ENCODE data around the gene ARHGEF18. TPM values are rescaled to one million over a fixed set of nuclear protein-coding genes. Genes with fewer than 3 reads are reported as not detected.
A peak's percentile ranks its signal among the peaks of the same experiment; 100 is the strongest.

ARHGEF18 gene
- total RNA-seq, 6 donors from 2014 or later = 56.1 to 106 (median 66.0) TPM

GRCh38 chr19:7372810-7373209 is 24.1 kb downstream of the ARHGEF18 start:
- Histone ChIP-seq H3K27ac (no peak overlapping the region), H3K27me3 (no peaks in the 10 kb centered on the region), H3K9me3 (no peaks in the 10 kb centered on the region), H3K4me1 (no peaks in the 10 kb centered on the region), H3K36me3 (no peaks in the 10 kb centered on the region), H3K4me3 (no peak overlapping the region)
- peak in 1 of 2 donors; percentile 54 for DNase-seq
- 82 to 84% methylated on average over 11 of the region's 11 CpGs for WGBS, 2 donors
- no peak for ATAC-seq (ENCODE audit: low FRiP score in 2 of 2)
- no peak for TF ChIP-seq CTCF (IDR thresholded peaks at IDR 0.05)
- no peak for TF ChIP-seq EP300 (IDR thresholded peaks at IDR 0.05)
- no peak for TF ChIP-seq POLR2A (IDR thresholded peaks at IDR 0.05)
- TF ChIP-seq POLR2AphosphoS5 (IDR thresholded peaks at IDR 0.05) = no peak

GRCh38 chr19:7373862-7374261 is 25.1 kb downstream of the ARHGEF18 start:
- Histone ChIP-seq H3K4me3 (no peak overlapping the region), H3K36me3 (no peaks in the 10 kb centered on the region), H3K27me3 (no peaks in the 10 kb centered on the region), H3K27ac (no peak overlapping the region), H3K9me3 (no peaks in the 10 kb centered on the region), H3K4me1 (no peaks in the 10 kb centered on the region)
- WGBS, 2 donors = 84% methylated on average over 6 of the region's 6 CpGs
- ATAC-seq (ENCODE audit: low FRiP score in 2 of 2) (no peak), DNase-seq (no peak)
- TF ChIP-seq EP300 (IDR thresholded peaks at IDR 0.05) = no peak
- no peak for TF ChIP-seq CTCF (IDR thresholded peaks at IDR 0.05)
- no peak for TF ChIP-seq POLR2AphosphoS5 (IDR thresholded peaks at IDR 0.05)
- no peak for TF ChIP-seq POLR2A (IDR thresholded peaks at IDR 0.05)

GRCh38 chr19:7376151-7376852 is 27.6 kb downstream of the ARHGEF18 start:
- Histone ChIP-seq H3K27me3 (no peaks in the 10 kb centered on the region), H3K4me1 (no peaks in the 10 kb centered on the region), H3K27ac (no peak overlapping the region), H3K36me3 (no peaks in the 10 kb centered on the region), H3K9me3 (no peaks in the 10 kb centered on the region), H3K4me3 (no peak overlapping the region)
- WGBS, 2 donors = 89 to 91% methylated on average over 4 to 6 of the region's 6 CpGs
- TF ChIP-seq POLR2A (IDR thresholded peaks at IDR 0.05) (no peak), CTCF (IDR thresholded peaks at IDR 0.05) (no peak), POLR2AphosphoS5 (IDR thresholded peaks at IDR 0.05) (no peak), EP300 (IDR thresholded peaks at IDR 0.05) (no peak)
- ATAC-seq (ENCODE audit: low FRiP score in 2 of 2) (no peak), DNase-seq (no peak)

GRCh38 chr19:7377196-7377595 is 28.5 kb downstream of the ARHGEF18 start:
- Histone ChIP-seq H3K27me3 (no peaks in the 10 kb centered on the region), H3K27ac (no peak overlapping the region), H3K4me3 (no peak overlapping the region), H3K36me3 (no peaks in the 10 kb centered on the region), H3K9me3 (no peaks in the 10 kb centered on the region), H3K4me1 (no peaks in the 10 kb centered on the region)
- ATAC-seq (ENCODE audit: low FRiP score in 2 of 2) (no peak), DNase-seq (no peak)
- no peak for TF ChIP-seq CTCF (IDR thresholded peaks at IDR 0.05)
- TF ChIP-seq POLR2AphosphoS5 (IDR thresholded peaks at IDR 0.05) = no peak
- no peak for TF ChIP-seq POLR2A (IDR thresholded peaks at IDR 0.05)
- TF ChIP-seq EP300 (IDR thresholded peaks at IDR 0.05) = no peak
- 95 to 97% methylated on average over 7 of the region's 7 CpGs for WGBS, 2 donors

- H3K4me1 ChIP-seq = no peaks in the 10 kb centered on the region
- no peaks in the 10 kb centered on the region for H3K27me3 ChIP-seq
- H3K4me3 ChIP-seq = no peak overlapping the region
- H3K27ac ChIP-seq = no peak overlapping the region
- no peaks in the 10 kb centered on the region for H3K9me3 ChIP-seq
- DNase-seq (no peak), ATAC-seq (ENCODE audit: low FRiP score in 2 of 2) (no peak)
- no peaks in the 10 kb centered on the region for H3K36me3 ChIP-seq
- TF ChIP-seq POLR2A (IDR thresholded peaks at IDR 0.05) = no peak
- TF ChIP-seq POLR2AphosphoS5 (IDR thresholded peaks at IDR 0.05) = no peak
- TF ChIP-seq EP300 (IDR thresholded peaks at IDR 0.05) = no peak
- no peak for TF ChIP-seq CTCF (IDR thresholded peaks at IDR 0.05)
- WGBS, 2 donors = 79 to 86% methylated on average over 7 of the region's 7 CpGs
These were observed 32.3 kb downstream of the ARHGEF18 start for GRCh38 chr19:7381073-7381390.

Data from upper lobe of left lung (tissue), 6 donors.